K562 (cell line): ENCODE measurements around the gene ARFGAP3. TPM values are rescaled to one million over a fixed set of nuclear protein-coding genes. Genes with fewer than 3 reads are reported as not detected.
A peak's percentile ranks its signal among the peaks of the same experiment; 100 is the strongest.

Source experiments
- MLLT1 ChIP-seq, 2 experiments: fragments of 450-650 bp; IDR thresholded peaks; 2 replicates each; pipeline ENCODE4 v1.6.1; 2016
- NONO ChIP-seq, 2 experiments: fragments of 200-400 bp in 1 of 2; fragments of 450-650 bp in 1 of 2; formaldehyde crosslinking in 1 of 2; IDR thresholded peaks; 2 replicates each; pipeline ENCODE4 v1.6.1; 2017; ENCODE audit warnings: low read depth in 2 of 2, mild to moderate bottlenecking in 2 of 2, moderate library complexity in 2 of 2, low read length in 1 of 2
- PURB ChIP-seq: sonication (generic); formaldehyde crosslinking; IDR thresholded peaks from 2 replicates; pipeline ENCODE4 v1.9.0; 2021; ENCODE audit warnings: low read depth, mild to moderate bottlenecking, missing genetic modification reagents
- RERE ChIP-seq: sonication (generic); formaldehyde crosslinking; IDR thresholded peaks from 2 replicates; pipeline ENCODE4 v1.8.0; 2023; ENCODE audit warnings: missing genetic modification reagents, mild to moderate bottlenecking, borderline replicate concordance
- RFX7 ChIP-seq: fragments of 250-450 bp; sonication (Bioruptor Pico); IDR thresholded peaks from 2 replicates; pipeline ENCODE4 v1.5.1; 2021; ENCODE audit warnings: mild to moderate bottlenecking
- SMC3 ChIP-seq: conservative IDR thresholded peaks from 2 replicates; pipeline ENCODE4 v1.6.1; 2011; ENCODE audit warnings: low read depth, low read length, improper control_type of control experiment; ENCODE audit not compliant: insufficient read depth
- SRSF1 ChIP-seq: fragments of 200-400 bp; formaldehyde crosslinking; IDR thresholded peaks from 2 replicates; pipeline ENCODE4 v1.6.1; 2017; ENCODE audit warnings: mild to moderate bottlenecking, low read depth, low read length, moderate library complexity
- ZBTB26 ChIP-seq: fragments of 450-650 bp; formaldehyde crosslinking; IDR thresholded peaks from 2 replicates; pipeline ENCODE4 v1.4.0; 2022; ENCODE audit warnings: missing genetic modification characterization
- ZNF253 ChIP-seq: fragments of 250-450 bp; sonication (Bioruptor Pico); conservative IDR thresholded peaks from 2 replicates; pipeline ENCODE4 v1.6.1; 2021; ENCODE audit warnings: mild to moderate bottlenecking
- ZNF609 ChIP-seq: sonication (generic); formaldehyde crosslinking; IDR thresholded peaks from 2 replicates; pipeline ENCODE4 v1.8.1; 2023; ENCODE audit warnings: missing genetic modification reagents, mild to moderate bottlenecking, borderline replicate concordance
- ZNF75A ChIP-seq: fragments of 450-650 bp; formaldehyde crosslinking; IDR thresholded peaks from 2 replicates; pipeline ENCODE4 v1.4.0; 2020; ENCODE audit warnings: mild to moderate bottlenecking
- ZZZ3 ChIP-seq: fragments of 450-650 bp; IDR thresholded peaks from 2 replicates; pipeline ENCODE4 v1.6.1; 2016; ENCODE audit warnings: antibody characterized with exemption, mild to moderate bottlenecking, moderate library complexity
- polyA plus RNA-seq, 8 experiments: library from polyadenylated mRNA; depleted of rRNA in 4 of 8; stranded (reverse) in 5 of 8; unstranded in 3 of 8; fragments of >200 nt; fragmentation: Nextera tagmentation in 2 of 8; fragmentation: Illumina TruSeq in 1 of 8; extraction: Ambion mirVana in 2 of 8; extraction: Trizol in 1 of 8; gene quantifications; 2 replicates each; pipeline versions ENCODE4 v1.2.1 to v1.2.3, GENCODE V29; 2011 to 2014; ENCODE audit warnings: inconsistent platforms in 1 of 8, missing spikeins in 1 of 8
- total RNA-seq, 7 experiments: library from RNA; depleted of rRNA in 6 of 7; stranded (reverse); fragments of >200 nt in 6 of 7; fragmentation: Illumina TruSeq in 2 of 7; extraction: Trizol in 2 of 7; gene quantifications; 2 replicates each; pipeline versions ENCODE4 v1.2.1 to v1.2.3, GENCODE V29; 2011 to 2021; ENCODE audit warnings: low replicate concordance in 1 of 7

Gene ARFGAP3
- total and polyA plus RNA-seq, 9 of the 15 experiments (the other 6 are each of a cell fraction or from before 2014, with no cell fraction given): 14.2 to 31.9 (median 22.7) TPM

- TF ChIP-seq RERE (CRISPR knock-in tag) (no peak), PURB (CRISPR knock-in tag) (no peak), SRSF1 (no peak), ZNF609 (no peak), ZZZ3 (no peak), ZBTB26 (no peak), RFX7 (CRISPR knock-in tag) (no peak), ZNF75A (CRISPR knock-in tag) (no peak), MLLT1 (IDR thresholded peaks at IDR 0.05) (peak in 1 of 2 experiments; percentile 92; a peak in 2 of 4 replicates), NONO (IDR thresholded peaks at IDR 0.05; ENCODE audit: low read depth in 2 of 2, low read length in 1 of 2) (0 out of 4 replicates have a peak, but pooled peaks of 1 of the 2 experiments have one; percentile 29), SMC3 (no peak), ZNF253 (CRISPR knock-in tag) (no peak)
Measured at GRCh38 chr22:42856865-42857704, at the start of gene ARFGAP3 (continued).
